IMR-90 (cell line): ENCODE results near the gene SPPL2B. TPM values are rescaled to one million over a fixed set of nuclear protein-coding genes. Genes with fewer than 3 reads are reported as not detected.

Experiments
- ATAC-seq: fragments of 200-7000 bp; cut with Tn5 transposase; 2 replicates; pipeline ENCODE4 v1.9.1; 2020; ENCODE audit warnings: low read depth, mild to moderate bottlenecking, moderate library complexity
- BruUV-seq: library from RNA; stranded (reverse); fragments of 400-500 nt; replicated peaks from 2 replicates; lab custom pipeline; 2021; lab: Mats Ljungman, UMichigan
- CTCF ChIA-PET: fragments of 300-600 bp; formaldehyde crosslinking; extraction: SDS; loops from one replicate; lab custom pipeline; 2021; ENCODE audit warnings: antibody characterized with exemption; lab: Yijun Ruan, JAX
- POLR2A ChIA-PET: fragments of 300-600 bp; sonication (Branson Sonifier 250); formaldehyde crosslinking; loops from one replicate; lab custom pipeline; 2022; ENCODE audit warnings: antibody characterized with exemption; ENCODE audit not compliant: unreplicated experiment; lab: Charles Lee
- DNase-seq: peaks from one replicate; pipeline ENCODE4 v3.0.0; 2013
- H2AFZ ChIP-seq: replicated peaks from 2 replicates; pipeline ENCODE3; 2013; ENCODE audit warnings: low read length, mild to moderate bottlenecking; ENCODE audit not compliant: poor library complexity
- H2AK5ac ChIP-seq: 2 replicates; pipeline ENCODE4 v1.6.1; 2013; ENCODE audit warnings: low read depth, low read length, inconsistent platforms
- H2AK9ac ChIP-seq: replicated peaks from 2 replicates; pipeline ENCODE3; 2013; ENCODE audit warnings: mild to moderate bottlenecking, low read depth, low read length, moderate library complexity; ENCODE audit not compliant: poor library complexity
- H2BK120ac ChIP-seq: 2 replicates; pipeline ENCODE4 v1.6.1; 2013; ENCODE audit warnings: low read depth, low read length, inconsistent platforms
- H2BK15ac ChIP-seq: 3 replicates; pipeline ENCODE4 v1.6.1; 2013; ENCODE audit warnings: low read depth, low read length, inconsistent platforms
- H2BK20ac ChIP-seq: 2 replicates; pipeline ENCODE4 v1.6.1; 2013; ENCODE audit warnings: low read depth, mild to moderate bottlenecking, inconsistent platforms, low read length, moderate library complexity
- H2BK5ac ChIP-seq: 2 replicates; pipeline ENCODE4 v1.6.1; 2013; ENCODE audit warnings: mild to moderate bottlenecking, low read depth, low read length, inconsistent platforms; ENCODE audit not compliant: poor library complexity, severe bottlenecking
- H3K14ac ChIP-seq: replicated peaks from 2 replicates; pipeline ENCODE4 v1.6.1; 2013; ENCODE audit warnings: low read depth, low read length, inconsistent platforms
- H3K18ac ChIP-seq: 2 replicates; pipeline ENCODE4 v1.6.1; 2013; ENCODE audit warnings: low read depth, low read length, control low read depth
- H3K23ac ChIP-seq: 2 replicates; pipeline ENCODE4 v1.6.1; 2013; ENCODE audit warnings: low read depth, low read length, inconsistent platforms
- H3K27ac ChIP-seq: 2 replicates; pipeline ENCODE4 v1.5.1; 2013; ENCODE audit warnings: mild to moderate bottlenecking, control low read depth, low read length; ENCODE audit not compliant: insufficient read depth
- H3K27me3 ChIP-seq: 2 replicates; pipeline ENCODE4 v1.6.1; 2013; ENCODE audit warnings: low read length; ENCODE audit not compliant: control insufficient read depth, insufficient read depth
- H3K36me3 ChIP-seq: 2 replicates; pipeline ENCODE4 v1.6.1; 2013; ENCODE audit warnings: low read length, mixed read lengths; ENCODE audit not compliant: control insufficient read depth, insufficient read depth
- H3K4ac ChIP-seq: 2 replicates; pipeline ENCODE4 v1.6.1; 2013; ENCODE audit warnings: low read depth, low read length, inconsistent platforms
- H3K4me1 ChIP-seq: 2 replicates; pipeline ENCODE4 v1.6.1; 2013; ENCODE audit warnings: low read length, mixed read lengths; ENCODE audit not compliant: control insufficient read depth, insufficient read depth
- H3K4me2 ChIP-seq: 2 replicates; pipeline ENCODE4 v1.6.1; 2013; ENCODE audit warnings: low read depth, mild to moderate bottlenecking, control low read depth, low read length, moderate library complexity
- H3K4me3 ChIP-seq: 2 replicates; pipeline ENCODE4 v1.5.1; 2013; ENCODE audit warnings: low read depth, mild to moderate bottlenecking, control low read depth, low read length, moderate library complexity; ENCODE audit not compliant: insufficient read depth
- H3K56ac ChIP-seq: 2 replicates; pipeline ENCODE4 v1.6.1; 2013; ENCODE audit warnings: low read length, inconsistent platforms; ENCODE audit not compliant: insufficient read depth; ENCODE audit errors: extremely low read depth
- H3K79me1 ChIP-seq, 2 experiments: 2 replicates each; pipeline ENCODE4 v1.6.1; 2013; ENCODE audit warnings: low read length in 2 of 2, inconsistent platforms in 1 of 2, low read depth in 1 of 2
- H3K9ac ChIP-seq: 2 replicates; pipeline ENCODE4 v1.6.1; 2013; ENCODE audit warnings: low read depth, low read length, control low read depth
- H3K9me1 ChIP-seq: 2 replicates; pipeline ENCODE4 v1.6.1; 2013; ENCODE audit warnings: low read length, inconsistent platforms; ENCODE audit not compliant: insufficient read depth
- H3K9me3 ChIP-seq: 2 replicates; pipeline ENCODE4 v1.6.1; 2013; ENCODE audit warnings: low read length; ENCODE audit not compliant: control insufficient read depth, insufficient read depth
- H4K20me1 ChIP-seq: 2 replicates; pipeline ENCODE4 v1.6.1; 2013; ENCODE audit warnings: low read length, inconsistent platforms; ENCODE audit not compliant: insufficient read depth
- H4K5ac ChIP-seq: 2 replicates; pipeline ENCODE4 v1.6.1; 2013; ENCODE audit warnings: mild to moderate bottlenecking, low read depth, low read length, control low read depth
- H4K8ac ChIP-seq, 2 experiments: 2 replicates each; pipeline ENCODE4 v1.6.1; 2013; ENCODE audit warnings: low read depth in 2 of 2, low read length in 2 of 2, control low read depth in 1 of 2, inconsistent platforms in 1 of 2
- H4K91ac ChIP-seq: 2 replicates; pipeline ENCODE4 v1.6.1; 2013; ENCODE audit warnings: low read depth, low read length, inconsistent platforms; ENCODE audit not compliant: insufficient read depth
- BHLHE40 ChIP-seq: fragments of 150-350 bp; IDR thresholded peaks from 2 replicates; pipeline ENCODE4 v1.6.1; 2016; ENCODE audit warnings: mild to moderate bottlenecking, low read depth, low read length
- CHD1 ChIP-seq: IDR thresholded peaks from 2 replicates; pipeline ENCODE4 v1.6.1; 2012; ENCODE audit warnings: low read depth, low read length, improper control_type of control experiment
- FOS ChIP-seq: fragments of 150-350 bp; IDR thresholded peaks from 2 replicates; pipeline ENCODE4 v1.6.1; 2016; ENCODE audit warnings: low read depth, low read length
- MAFK ChIP-seq: IDR thresholded peaks from 2 replicates; pipeline ENCODE4 v1.6.1; 2012; ENCODE audit warnings: low read depth, low read length, improper control_type of control experiment
- MXI1 ChIP-seq: IDR thresholded peaks from 2 replicates; pipeline ENCODE4 v1.6.1; 2012; ENCODE audit warnings: low read depth, mild to moderate bottlenecking, low read length, moderate library complexity, borderline replicate concordance
- NFE2L2 ChIP-seq: fragments of 150-350 bp; IDR thresholded peaks from 2 replicates; pipeline ENCODE4 v1.6.1; 2016; ENCODE audit warnings: low read depth, mild to moderate bottlenecking, low read length
- POLR2A ChIP-seq: IDR thresholded peaks from 2 replicates; pipeline ENCODE4 v1.6.1; 2012; ENCODE audit warnings: mild to moderate bottlenecking, low read depth, low read length
- RAD21 ChIP-seq: IDR thresholded peaks from 2 replicates; pipeline ENCODE4 v1.6.1; 2012; ENCODE audit warnings: low read length, improper control_type of control experiment
- RFX5 ChIP-seq: IDR thresholded peaks from 2 replicates; pipeline ENCODE4 v1.8.0; 2012; ENCODE audit warnings: low read depth, mild to moderate bottlenecking, low read length, moderate library complexity
- SMC3 ChIP-seq: fragments of 150-350 bp; IDR thresholded peaks from 2 replicates; pipeline ENCODE4 v1.6.1; 2016; ENCODE audit warnings: low read depth, mild to moderate bottlenecking, antibody characterized with exemption, low read length, moderate library complexity
- WGBS, 2 experiments: methylation state at CpG; one replicate each; pipeline versions ENCODE4 v1.1.5 to v1.1.7; 2013; ENCODE audit warnings: missing lambda C conversion rate in 2 of 2; ENCODE audit not compliant: insufficient read length in 1 of 2; ENCODE audit errors: extremely low coverage in 2 of 2; 5-methylcytosine and 5-hydroxymethylcytosine counted together
- dilution Hi-C: fragments of 300-500 bp; cut with HindIII; formaldehyde crosslinking; loops from one replicate; pipeline ENCODE4 v1.14.3; 2018; ENCODE audit warnings: low sequenced_read_pairs; ENCODE audit not compliant: unreplicated experiment
- in situ Hi-C: fragments of 300-500 bp; cut with MboI; formaldehyde crosslinking; loops from 3 replicates; pipeline ENCODE4 v1.14.3; 2019; ENCODE audit warnings: low sequenced_read_pairs, inconsistent platforms, mixed read lengths
- intact Hi-C: fragments of 100-400 bp; cut with micrococcal nuclease; formaldehyde crosslinking; loops from 2 replicates; pipeline ENCODE4 v1.10.0; 2022
- polyA plus RNA-seq, 3 experiments: library from polyadenylated mRNA; depleted of rRNA; stranded (reverse); fragments of >200 nt; gene quantifications; 2 replicates each; pipeline ENCODE4 v1.2.3, GENCODE V29; 2012; ENCODE audit warnings: low replicate concordance in 1 of 3
- total RNA-seq: library from RNA; depleted of rRNA; stranded (reverse); fragments of >200 nt; gene quantifications from 2 replicates; pipeline ENCODE4 v1.2.3, GENCODE V29; 2012
- TF ChIP-seq, protein P1 (sequence below): fragments of 150-350 bp; IDR thresholded peaks from 2 replicates; pipeline ENCODE4 v1.6.1; 2016; ENCODE audit warnings: low read depth, mild to moderate bottlenecking, low read length, moderate library complexity, borderline replicate concordance
- TF ChIP-seq, protein P2 (sequence below): conservative IDR thresholded peaks from 2 replicates; pipeline ENCODE4 v1.5.1; 2012; ENCODE audit warnings: mild to moderate bottlenecking, low read depth, low read length, improper control_type of control experiment

SPPL2B gene
- total and polyA plus RNA-seq, 2 of the 4 experiments (the other 2 are of a cell fraction): 3.4 to 45.7 TPM

DNA sequence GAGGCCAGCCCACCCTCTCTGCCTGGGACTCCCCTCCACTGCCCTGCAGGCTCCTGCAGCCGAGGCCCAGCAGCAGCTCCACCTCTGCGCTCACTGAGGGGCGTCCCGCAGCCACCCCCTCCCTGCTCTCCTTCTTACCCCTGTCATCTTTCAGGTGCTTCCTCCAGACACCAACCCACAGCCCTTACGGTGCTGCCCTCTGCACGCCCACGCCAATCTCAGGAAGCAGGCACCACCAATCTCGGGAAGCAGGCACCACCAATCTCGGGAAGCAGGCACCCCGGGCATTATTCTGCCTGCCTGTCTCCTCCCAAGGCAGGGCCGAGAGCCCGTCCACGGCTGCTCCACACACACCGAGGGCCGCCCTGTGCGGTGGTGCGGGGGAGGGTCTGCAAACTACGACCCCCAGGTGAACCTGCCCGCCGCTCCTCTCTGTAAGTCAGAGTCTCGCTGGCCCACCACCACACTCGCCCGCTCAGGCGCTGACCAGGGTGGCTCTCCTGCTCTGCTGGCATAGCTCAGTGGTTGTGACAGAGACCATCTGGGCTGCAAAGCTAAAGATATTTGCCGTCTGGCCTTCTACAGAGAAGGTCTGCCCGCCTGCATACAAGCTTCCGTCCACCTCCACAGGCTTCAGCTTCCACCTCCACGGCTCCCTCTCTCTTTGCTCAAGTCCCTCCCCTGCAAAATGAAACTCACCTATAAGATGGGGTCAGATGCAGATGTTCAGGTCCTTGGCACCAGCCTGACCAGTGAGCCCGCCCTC is 3.0 kb upstream of the SPPL2B start:
- Histone ChIP-seq H2BK5ac (no peak overlapping the region), H3K4me1 (peaks cover 4% of the 10 kb centered on the region), H3K23ac (no peak overlapping the region), H3K9ac (no peak overlapping the region), H3K14ac (no peak overlapping the region), H3K9me1 (no peaks in the 10 kb centered on the region), H3K4me2 (no peak overlapping the region), H4K8ac (no peak overlapping the region), H3K4ac (no peak overlapping the region), H2AFZ (no peak overlapping the region), H3K56ac (no peak overlapping the region), H4K20me1 (peaks cover 15% of the 10 kb centered on the region), H4K5ac (no peak overlapping the region), H3K79me1 (peaks cover 20 to 58% of the 10 kb centered on the region in 2 experiments), H2BK15ac (no peak overlapping the region), H3K27ac (no peak overlapping the region), H2AK5ac (no peak overlapping the region), H2BK20ac (no peak overlapping the region), H2AK9ac (no peak overlapping the region), H3K4me3 (no peak overlapping the region), H3K9me3 (no peaks in the 10 kb centered on the region), H3K27me3 (no peaks in the 10 kb centered on the region), H3K18ac (no peak overlapping the region), H4K91ac (no peak overlapping the region), H3K36me3 (peaks cover 38% of the 10 kb centered on the region), H2BK120ac (no peak overlapping the region)
- in situ Hi-C loops (no loop called here), dilution Hi-C loops (no loop called here), intact Hi-C loops (loop anchor here (5.0 kb wide), 2 partner anchors 67 to 287 kb away; no protein-coding TSS in a partner anchor)
- ChIA-PET POLR2A (interaction anchor here (0.6 kb wide), 1 partner anchor 453 kb away, joined by 3 read pairs; no protein-coding TSS in a partner anchor), CTCF (no interaction called here)
- whole genome bisulfite sequencing, 2 experiments: 68% methylated on average over 17 of the region's 29 CpGs; no CpG with 5 or more reads in 1 of the 2 experiments
- no peak for TF ChIP-seq NFE2L2
- TF ChIP-seq POLR2A: no peak
- TF ChIP-seq RFX5: no peak
- TF ChIP-seq, protein P1, sequence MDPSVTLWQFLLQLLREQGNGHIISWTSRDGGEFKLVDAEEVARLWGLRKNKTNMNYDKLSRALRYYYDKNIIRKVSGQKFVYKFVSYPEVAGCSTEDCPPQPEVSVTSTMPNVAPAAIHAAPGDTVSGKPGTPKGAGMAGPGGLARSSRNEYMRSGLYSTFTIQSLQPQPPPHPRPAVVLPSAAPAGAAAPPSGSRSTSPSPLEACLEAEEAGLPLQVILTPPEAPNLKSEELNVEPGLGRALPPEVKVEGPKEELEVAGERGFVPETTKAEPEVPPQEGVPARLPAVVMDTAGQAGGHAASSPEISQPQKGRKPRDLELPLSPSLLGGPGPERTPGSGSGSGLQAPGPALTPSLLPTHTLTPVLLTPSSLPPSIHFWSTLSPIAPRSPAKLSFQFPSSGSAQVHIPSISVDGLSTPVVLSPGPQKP: no peak
- no peak for TF ChIP-seq BHLHE40
- no peak for TF ChIP-seq MXI1
- TF ChIP-seq FOS: no peak
- TF ChIP-seq RAD21: no peak
- TF ChIP-seq SMC3: no peak
- TF ChIP-seq CHD1: no peak
- TF ChIP-seq MAFK: no peak
- TF ChIP-seq, protein P2, sequence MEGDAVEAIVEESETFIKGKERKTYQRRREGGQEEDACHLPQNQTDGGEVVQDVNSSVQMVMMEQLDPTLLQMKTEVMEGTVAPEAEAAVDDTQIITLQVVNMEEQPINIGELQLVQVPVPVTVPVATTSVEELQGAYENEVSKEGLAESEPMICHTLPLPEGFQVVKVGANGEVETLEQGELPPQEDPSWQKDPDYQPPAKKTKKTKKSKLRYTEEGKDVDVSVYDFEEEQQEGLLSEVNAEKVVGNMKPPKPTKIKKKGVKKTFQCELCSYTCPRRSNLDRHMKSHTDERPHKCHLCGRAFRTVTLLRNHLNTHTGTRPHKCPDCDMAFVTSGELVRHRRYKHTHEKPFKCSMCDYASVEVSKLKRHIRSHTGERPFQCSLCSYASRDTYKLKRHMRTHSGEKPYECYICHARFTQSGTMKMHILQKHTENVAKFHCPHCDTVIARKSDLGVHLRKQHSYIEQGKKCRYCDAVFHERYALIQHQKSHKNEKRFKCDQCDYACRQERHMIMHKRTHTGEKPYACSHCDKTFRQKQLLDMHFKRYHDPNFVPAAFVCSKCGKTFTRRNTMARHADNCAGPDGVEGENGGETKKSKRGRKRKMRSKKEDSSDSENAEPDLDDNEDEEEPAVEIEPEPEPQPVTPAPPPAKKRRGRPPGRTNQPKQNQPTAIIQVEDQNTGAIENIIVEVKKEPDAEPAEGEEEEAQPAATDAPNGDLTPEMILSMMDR: no peak
- no peak for ATAC-seq
- no TSS peak for BruUV-seq
- DNase-seq: no peak
